ENCODE data around the gene QSOX2.

QSOX2 gene

DNA sequence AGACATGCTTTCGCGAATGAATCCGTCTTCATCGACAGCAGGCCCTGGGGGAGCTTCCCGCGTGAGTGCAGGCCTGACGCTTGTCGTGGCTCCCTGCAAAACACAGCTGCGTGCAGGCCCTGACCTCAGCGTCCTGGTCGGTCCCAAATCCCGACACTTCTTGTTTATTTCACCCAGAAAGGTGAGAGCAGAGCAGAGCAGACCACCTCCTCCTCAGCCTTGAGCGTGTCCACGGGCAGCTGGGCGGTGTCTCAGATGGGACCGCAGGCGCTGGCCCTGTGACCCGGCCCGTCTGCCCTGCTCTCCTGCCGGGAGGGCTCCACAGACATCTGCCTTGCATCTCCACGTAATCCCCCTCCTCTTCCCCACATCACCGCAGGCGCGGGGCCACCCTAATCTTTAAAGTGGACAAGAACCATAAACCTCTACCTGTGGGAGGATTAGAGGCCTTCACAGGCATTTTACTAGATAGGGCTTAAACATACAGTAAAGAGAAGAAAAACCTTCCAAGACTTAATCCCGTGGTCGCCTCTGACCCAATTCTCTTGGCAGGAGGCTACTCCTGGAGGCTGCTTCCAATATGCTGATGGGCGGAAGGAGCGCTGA is 33.2 kb downstream of the QSOX2 start:
- in situ Hi-C loops (cut with HindIII; ENCODE audit: low sequenced_read_pairs), result no loop called here
- TF ChIP-seq, protein P1, sequence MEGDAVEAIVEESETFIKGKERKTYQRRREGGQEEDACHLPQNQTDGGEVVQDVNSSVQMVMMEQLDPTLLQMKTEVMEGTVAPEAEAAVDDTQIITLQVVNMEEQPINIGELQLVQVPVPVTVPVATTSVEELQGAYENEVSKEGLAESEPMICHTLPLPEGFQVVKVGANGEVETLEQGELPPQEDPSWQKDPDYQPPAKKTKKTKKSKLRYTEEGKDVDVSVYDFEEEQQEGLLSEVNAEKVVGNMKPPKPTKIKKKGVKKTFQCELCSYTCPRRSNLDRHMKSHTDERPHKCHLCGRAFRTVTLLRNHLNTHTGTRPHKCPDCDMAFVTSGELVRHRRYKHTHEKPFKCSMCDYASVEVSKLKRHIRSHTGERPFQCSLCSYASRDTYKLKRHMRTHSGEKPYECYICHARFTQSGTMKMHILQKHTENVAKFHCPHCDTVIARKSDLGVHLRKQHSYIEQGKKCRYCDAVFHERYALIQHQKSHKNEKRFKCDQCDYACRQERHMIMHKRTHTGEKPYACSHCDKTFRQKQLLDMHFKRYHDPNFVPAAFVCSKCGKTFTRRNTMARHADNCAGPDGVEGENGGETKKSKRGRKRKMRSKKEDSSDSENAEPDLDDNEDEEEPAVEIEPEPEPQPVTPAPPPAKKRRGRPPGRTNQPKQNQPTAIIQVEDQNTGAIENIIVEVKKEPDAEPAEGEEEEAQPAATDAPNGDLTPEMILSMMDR (IDR thresholded peaks at IDR 0.05; ENCODE audit: low read depth, low read length), result no peak
- no peak overlapping the region for H3K4me3 ChIP-seq (ENCODE audit: low read depth, low read length)
- DNase-seq (ENCODE audit: low read depth, low spot score), result no peak

DNA sequence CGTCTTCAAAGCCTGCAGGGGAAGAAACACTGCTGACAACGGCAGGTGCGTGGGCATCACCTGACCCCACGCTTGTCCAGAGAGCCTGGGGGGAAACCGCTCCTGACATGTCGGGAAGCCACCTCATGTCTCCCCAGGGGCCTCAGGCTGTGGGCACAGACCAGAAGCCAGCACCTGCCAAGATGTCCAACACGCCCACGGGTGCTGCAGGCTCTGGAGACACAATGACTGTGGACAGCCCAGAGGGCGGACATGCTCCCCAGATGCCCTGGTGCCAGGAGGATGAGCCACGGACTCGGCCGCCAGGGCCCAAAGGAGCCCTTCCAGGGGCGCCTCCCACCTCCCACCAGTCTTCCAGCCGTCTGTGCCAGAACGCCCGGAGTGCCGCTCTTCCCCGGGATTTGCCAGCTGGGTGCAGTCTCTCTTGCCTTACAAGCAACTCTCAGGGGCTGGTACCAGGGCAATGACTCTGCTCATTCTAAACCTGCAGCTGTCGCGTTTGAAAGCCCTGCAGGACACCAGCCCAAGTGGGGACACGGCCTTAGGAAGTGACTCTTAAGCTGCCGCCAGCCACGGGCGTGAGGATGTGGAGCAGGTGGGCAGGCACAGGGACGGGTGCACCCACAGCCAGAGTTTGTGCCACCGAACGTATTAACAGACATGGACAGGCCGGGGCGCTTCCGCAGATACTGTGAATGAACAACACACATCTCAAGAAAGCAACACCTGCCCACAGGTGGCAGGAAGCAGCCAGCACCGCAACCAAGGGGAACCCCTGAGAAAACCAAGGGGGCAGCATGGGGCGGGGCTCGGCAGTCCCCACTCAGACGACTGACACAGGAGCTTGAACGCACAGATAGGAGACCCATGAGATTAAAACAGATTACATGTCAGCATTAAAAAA is 33.9 kb downstream of the QSOX2 start:
- no peak for DNase-seq (ENCODE audit: low read depth, low spot score)
- no peak overlapping the region for H3K4me3 ChIP-seq (ENCODE audit: low read depth, low read length)
- TF ChIP-seq, protein P1 (IDR thresholded peaks at IDR 0.05; ENCODE audit: low read depth, low read length), result no peak
- in situ Hi-C loops (cut with HindIII; ENCODE audit: low sequenced_read_pairs), result no loop called here

DNA sequence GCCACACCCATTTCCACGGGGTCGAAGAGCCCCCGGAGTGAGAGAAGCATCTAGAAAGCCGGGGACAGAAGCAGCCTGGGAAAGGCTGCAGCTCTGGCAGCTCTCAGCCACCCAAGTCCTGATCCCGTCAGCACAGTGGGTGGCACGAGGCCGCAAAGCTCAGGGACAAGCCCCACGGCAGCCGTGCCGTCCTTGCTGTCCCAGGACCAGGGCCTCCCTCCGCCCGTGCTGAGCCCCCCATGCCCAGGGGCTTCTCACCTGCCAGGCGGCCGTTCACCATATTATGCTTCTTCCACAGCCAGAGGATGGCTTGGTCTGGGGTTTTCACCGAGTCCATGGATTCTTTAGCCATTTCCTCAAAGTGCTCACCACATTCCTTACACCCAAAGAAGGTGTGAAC is 34.6 kb downstream of the QSOX2 start:
- no peak for DNase-seq (ENCODE audit: low read depth, low spot score)
- TF ChIP-seq, protein P1 (IDR thresholded peaks at IDR 0.05; ENCODE audit: low read depth, low read length), result no peak
- H3K4me3 ChIP-seq (ENCODE audit: low read depth, low read length), result no peak overlapping the region
- in situ Hi-C loops (cut with HindIII; ENCODE audit: low sequenced_read_pairs), result no loop called here

DNA sequence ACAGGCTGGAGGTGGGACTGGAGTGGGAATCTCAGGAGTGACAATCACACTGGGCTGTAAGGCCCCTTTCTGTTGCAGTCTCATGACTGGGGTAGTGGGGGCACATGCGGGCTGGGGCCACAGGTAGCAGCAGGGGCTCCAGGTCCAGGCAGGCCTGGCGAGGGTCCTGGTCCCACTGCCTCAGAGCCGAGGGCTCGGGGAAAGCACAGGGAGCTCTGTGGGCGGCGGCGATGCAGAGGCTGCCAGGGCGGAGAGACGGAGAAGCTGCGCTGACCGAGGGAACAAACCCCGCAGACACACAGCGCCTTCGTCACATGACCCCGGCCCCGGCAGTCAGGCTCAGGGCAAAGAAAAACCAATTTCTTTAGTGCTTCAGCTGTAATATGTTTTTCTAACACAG is 35.3 kb downstream of the QSOX2 start:
- no peak for DNase-seq (ENCODE audit: low read depth, low spot score)
- no peak overlapping the region for H3K4me3 ChIP-seq (ENCODE audit: low read depth, low read length)
- in situ Hi-C loops (cut with HindIII; ENCODE audit: low sequenced_read_pairs), result no loop called here
- TF ChIP-seq, protein P1 (IDR thresholded peaks at IDR 0.05; ENCODE audit: low read depth, low read length), result no peak

DNA sequence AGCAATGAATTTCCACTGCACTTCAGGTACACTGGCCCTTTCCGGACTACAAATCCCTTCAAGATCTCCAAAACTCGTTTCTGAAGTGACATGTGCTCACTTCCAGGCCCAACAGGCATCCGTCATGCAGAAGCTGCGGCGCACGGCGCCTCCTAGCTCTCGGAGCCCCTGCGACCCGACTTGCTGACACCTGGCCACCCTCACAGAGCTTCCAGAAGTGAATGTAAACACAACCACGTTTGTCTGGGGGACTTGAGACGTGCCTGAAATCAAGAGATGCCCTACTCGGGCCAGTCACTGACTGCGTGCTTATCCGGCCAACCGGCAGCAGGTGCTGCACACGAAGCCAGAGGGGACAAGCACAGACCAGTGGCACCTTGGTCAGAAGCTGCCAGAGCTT is 35.8 kb downstream of the QSOX2 start:
- DNase-seq (ENCODE audit: low read depth, low spot score), result no peak
- in situ Hi-C loops (cut with HindIII; ENCODE audit: low sequenced_read_pairs), result no loop called here
- TF ChIP-seq, protein P1 (IDR thresholded peaks at IDR 0.05; ENCODE audit: low read depth, low read length), result no peak
- H3K4me3 ChIP-seq (ENCODE audit: low read depth, low read length), result no peak overlapping the region

DNA sequence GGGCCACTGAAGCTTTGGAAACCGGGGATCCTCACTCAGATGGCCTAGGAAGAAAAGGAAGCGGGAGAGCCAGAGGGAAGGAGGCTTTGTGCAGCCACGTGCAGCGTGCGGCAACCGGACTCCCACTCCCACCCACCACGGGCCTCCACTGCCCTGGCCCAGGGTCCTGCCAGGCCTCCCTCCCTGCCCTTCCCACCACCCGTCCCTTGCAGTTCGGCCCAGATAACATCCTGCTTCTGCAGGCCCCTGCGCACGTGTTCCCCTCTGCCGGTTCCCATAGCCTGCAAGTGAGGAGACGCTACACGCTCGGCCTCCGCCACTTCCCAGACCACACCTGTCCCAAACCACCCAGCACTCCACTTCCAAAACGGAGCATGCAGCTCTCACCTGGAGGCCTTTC is 36.4 kb downstream of the QSOX2 start:
- DNase-seq (ENCODE audit: low read depth, low spot score), result no peak
- H3K4me3 ChIP-seq (ENCODE audit: low read depth, low read length), result no peak overlapping the region
- in situ Hi-C loops (cut with HindIII; ENCODE audit: low sequenced_read_pairs), result no loop called here
- TF ChIP-seq, protein P1 (IDR thresholded peaks at IDR 0.05; ENCODE audit: low read depth, low read length), result no peak
